ENCODE data around the gene SNAI1. TPM values are rescaled to one million over a fixed set of nuclear protein-coding genes. Genes with fewer than 3 reads are reported as not detected.

The SNAI1 gene
- total RNA-seq, 3 donors from 2014 or later: 0.78 to 4.5 (median 0.96) TPM

- intact Hi-C loops (cut with DNase I, micrococcal nuclease): no loop called here
- Histone ChIP-seq H3K4me1 (ENCODE audit: low read depth) (no peaks in the 10 kb centered on the region), H3K4me3 (no peak overlapping the region), H3K9me3 (no peaks in the 10 kb centered on the region), H3K36me3 (ENCODE audit: low read depth) (no peaks in the 10 kb centered on the region)
- ATAC-seq (no peak), DNase-seq (no peak)
- TF ChIP-seq, protein P1, sequence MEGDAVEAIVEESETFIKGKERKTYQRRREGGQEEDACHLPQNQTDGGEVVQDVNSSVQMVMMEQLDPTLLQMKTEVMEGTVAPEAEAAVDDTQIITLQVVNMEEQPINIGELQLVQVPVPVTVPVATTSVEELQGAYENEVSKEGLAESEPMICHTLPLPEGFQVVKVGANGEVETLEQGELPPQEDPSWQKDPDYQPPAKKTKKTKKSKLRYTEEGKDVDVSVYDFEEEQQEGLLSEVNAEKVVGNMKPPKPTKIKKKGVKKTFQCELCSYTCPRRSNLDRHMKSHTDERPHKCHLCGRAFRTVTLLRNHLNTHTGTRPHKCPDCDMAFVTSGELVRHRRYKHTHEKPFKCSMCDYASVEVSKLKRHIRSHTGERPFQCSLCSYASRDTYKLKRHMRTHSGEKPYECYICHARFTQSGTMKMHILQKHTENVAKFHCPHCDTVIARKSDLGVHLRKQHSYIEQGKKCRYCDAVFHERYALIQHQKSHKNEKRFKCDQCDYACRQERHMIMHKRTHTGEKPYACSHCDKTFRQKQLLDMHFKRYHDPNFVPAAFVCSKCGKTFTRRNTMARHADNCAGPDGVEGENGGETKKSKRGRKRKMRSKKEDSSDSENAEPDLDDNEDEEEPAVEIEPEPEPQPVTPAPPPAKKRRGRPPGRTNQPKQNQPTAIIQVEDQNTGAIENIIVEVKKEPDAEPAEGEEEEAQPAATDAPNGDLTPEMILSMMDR (IDR thresholded peaks at IDR 0.05): no peak
Measured at GRCh38 chr20:50003253-50003656, 20.5 kb downstream of the SNAI1 start.

DNA sequence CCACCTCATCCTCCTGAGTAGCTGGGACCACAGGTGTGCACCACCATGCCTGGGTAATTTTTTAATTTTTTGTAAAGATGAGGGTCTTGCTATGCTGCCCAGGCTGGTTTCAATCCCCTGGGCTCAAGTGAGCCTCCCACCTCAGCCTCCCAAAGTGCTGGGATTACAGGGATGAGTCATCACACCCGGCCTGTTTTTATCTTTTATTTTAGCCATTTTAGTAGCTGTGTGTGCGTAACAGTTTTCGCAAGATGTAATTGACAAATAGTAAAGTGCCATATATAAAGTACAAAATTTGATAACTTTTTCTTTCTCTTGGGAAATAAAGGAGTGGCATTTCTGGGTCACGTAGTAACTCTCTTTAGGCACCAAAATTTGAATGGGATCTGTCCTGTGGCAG is 21.4 kb downstream of the SNAI1 start:
- TF ChIP-seq, protein P1 (IDR thresholded peaks at IDR 0.05): no peak
- ATAC-seq (no peak), DNase-seq (no peak)
- H3K4me1 ChIP-seq (ENCODE audit: low read depth): no peaks in the 10 kb centered on the region
- no peaks in the 10 kb centered on the region for H3K36me3 ChIP-seq (ENCODE audit: low read depth)
- no peak overlapping the region for H3K4me3 ChIP-seq
- intact Hi-C loops (cut with DNase I, micrococcal nuclease): no loop called here
- H3K9me3 ChIP-seq: no peaks in the 10 kb centered on the region

DNA sequence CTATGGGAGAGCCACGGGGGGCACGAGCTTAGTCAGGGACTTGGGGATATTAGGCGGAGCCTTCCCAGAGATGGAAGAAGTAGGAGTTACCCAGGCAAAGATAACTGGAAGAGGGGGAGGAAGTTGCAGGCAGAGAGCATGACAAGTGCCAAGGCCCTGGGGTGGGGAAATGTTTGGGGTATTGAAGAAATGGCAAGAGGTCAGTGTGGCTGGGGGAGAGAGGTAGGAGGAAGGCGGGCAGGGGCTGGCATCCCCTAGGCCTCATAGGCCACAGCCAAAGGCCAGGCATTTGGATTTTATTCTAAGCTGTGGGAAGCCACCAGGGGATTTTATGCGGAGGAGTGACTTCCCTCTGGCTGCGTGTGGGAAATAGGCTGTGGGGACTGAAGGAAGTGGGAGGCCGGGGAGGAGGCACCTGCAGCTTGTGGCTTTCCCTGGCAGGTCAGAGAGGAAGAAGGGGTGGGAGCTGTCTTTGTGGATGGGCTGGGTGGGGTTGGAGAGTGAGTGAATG is 22.7 kb downstream of the SNAI1 start:
- H3K9me3 ChIP-seq: no peaks in the 10 kb centered on the region
- DNase-seq (no peak), ATAC-seq (no peak)
- H3K4me1 ChIP-seq (ENCODE audit: low read depth): no peaks in the 10 kb centered on the region
- H3K4me3 ChIP-seq: no peak overlapping the region
- TF ChIP-seq, protein P1 (IDR thresholded peaks at IDR 0.05): no peak
- no peaks in the 10 kb centered on the region for H3K36me3 ChIP-seq (ENCODE audit: low read depth)
- intact Hi-C loops (cut with DNase I, micrococcal nuclease): no loop called here

DNA sequence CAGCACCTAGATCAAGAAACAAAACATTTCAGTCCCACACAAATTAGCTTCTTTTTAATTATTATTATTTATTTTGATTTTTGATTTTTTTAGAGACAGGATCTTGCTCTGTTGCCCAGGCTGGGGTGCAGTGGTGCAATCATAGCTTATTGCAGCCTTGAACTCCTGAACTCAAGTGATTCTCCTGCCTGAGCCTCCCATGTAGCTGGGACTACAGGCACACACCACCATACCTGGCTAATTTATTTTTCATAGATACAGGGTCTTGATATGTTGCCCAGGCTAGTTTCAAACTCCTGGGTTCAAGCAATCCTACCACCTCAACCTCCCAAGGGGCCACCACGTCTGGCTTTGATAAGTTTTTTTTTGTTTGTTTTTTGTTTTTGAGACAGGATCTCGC is 24.6 kb downstream of the SNAI1 start:
- ATAC-seq (no peak), DNase-seq (no peak)
- intact Hi-C loops (cut with DNase I, micrococcal nuclease): no loop called here
- Histone ChIP-seq H3K36me3 (ENCODE audit: low read depth) (no peaks in the 10 kb centered on the region), H3K4me1 (ENCODE audit: low read depth) (no peaks in the 10 kb centered on the region), H3K4me3 (no peak overlapping the region), H3K9me3 (no peaks in the 10 kb centered on the region)
- TF ChIP-seq, protein P1 (IDR thresholded peaks at IDR 0.05): no peak

DNA sequence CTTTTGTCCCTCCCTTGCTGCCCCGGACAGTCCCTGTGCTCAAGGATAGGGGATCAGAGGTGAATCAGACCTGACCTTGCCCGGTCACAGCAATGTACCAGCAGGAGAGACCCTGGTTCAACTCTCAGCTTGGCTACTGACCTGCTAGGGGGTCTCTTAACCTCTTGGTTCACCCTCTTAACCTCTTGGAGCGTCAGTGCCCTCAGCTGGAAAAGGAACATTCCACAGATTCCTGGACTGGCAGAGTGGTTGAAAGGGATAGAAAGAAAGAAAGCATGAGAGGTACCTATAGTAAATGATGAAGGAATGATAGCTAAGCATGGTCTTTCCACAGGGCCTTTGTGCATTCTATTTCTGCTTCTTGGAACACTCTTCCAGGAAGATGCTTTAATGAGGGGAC is 25.2 kb downstream of the SNAI1 start:
- H3K36me3 ChIP-seq (ENCODE audit: low read depth): no peaks in the 10 kb centered on the region
- intact Hi-C loops (cut with DNase I, micrococcal nuclease): no loop called here
- H3K4me1 ChIP-seq (ENCODE audit: low read depth): no peaks in the 10 kb centered on the region
- ATAC-seq: no peak
- TF ChIP-seq, protein P1 (IDR thresholded peaks at IDR 0.05): no peak
- no peaks in the 10 kb centered on the region for H3K9me3 ChIP-seq
- DNase-seq: no peak
- no peak overlapping the region for H3K4me3 ChIP-seq
